GM23338 (cell line): Measurements from ENCODE around the gene DDX24. TPM values are rescaled to one million over a fixed set of nuclear protein-coding genes. Genes with fewer than 3 reads are reported as not detected.
A peak's percentile ranks its signal among the peaks of the same experiment; 100 is the strongest.

Experiments
- ATAC-seq: fragments of 200-7000 bp; cut with Tn5 transposase; 3 replicates; pipeline ENCODE4 v1.9.1; 2020
- DNase-seq: peaks from one replicate; pipeline ENCODE4 v3.0.0-alpha.2; 2015; ENCODE audit warnings: low spot score
- H2AFZ ChIP-seq: fragments of 200-600 bp; sonication (generic); 2 replicates; pipeline ENCODE4 v1.8.0; 2016; ENCODE audit warnings: antibody characterized with exemption, mild to moderate bottlenecking, moderate library complexity
- H3F3A ChIP-seq: fragments of 200-600 bp; sonication (generic); replicated peaks from 2 replicates; pipeline ENCODE4 v1.8.0; 2017; ENCODE audit warnings: antibody characterized with exemption, mixed run types, low read depth
- H3K27ac ChIP-seq: fragments of 200-600 bp; sonication (generic); 2 replicates; pipeline ENCODE4 v1.6.1; 2016; ENCODE audit warnings: low read depth
- H3K27me3 ChIP-seq: fragments of 200-600 bp; sonication (generic); 2 replicates; pipeline ENCODE4 v1.8.0; 2016; ENCODE audit warnings: mild to moderate bottlenecking, mixed run types, moderate library complexity; ENCODE audit not compliant: insufficient read depth
- H3K36me3 ChIP-seq: fragments of 200-600 bp; sonication (generic); 2 replicates; pipeline ENCODE4 v1.8.0; 2016; ENCODE audit warnings: mild to moderate bottlenecking; ENCODE audit not compliant: insufficient read depth
- H3K4me1 ChIP-seq: fragments of 200-600 bp; sonication (generic); 2 replicates; pipeline ENCODE4 v1.8.0; 2016; ENCODE audit warnings: mild to moderate bottlenecking, moderate library complexity; ENCODE audit not compliant: insufficient read depth
- H3K4me2 ChIP-seq: fragments of 200-600 bp; sonication (generic); 2 replicates; pipeline ENCODE4 v1.7.1; 2017; ENCODE audit warnings: mixed run types
- H3K4me3 ChIP-seq: fragments of 200-600 bp; sonication (generic); 2 replicates; pipeline ENCODE4 v1.6.1; 2016; ENCODE audit warnings: mixed run types
- H3K79me2 ChIP-seq: fragments of 200-600 bp; sonication (generic); replicated peaks from 2 replicates; pipeline ENCODE4 v1.8.0; 2017; ENCODE audit warnings: mild to moderate bottlenecking; ENCODE audit not compliant: insufficient read depth
- H3K9me2 ChIP-seq: fragments of 200-600 bp; sonication (generic); 2 replicates; pipeline ENCODE4 v1.8.0; 2017; ENCODE audit not compliant: insufficient read depth
- H4K20me1 ChIP-seq: fragments of 200-600 bp; sonication (generic); replicated peaks from 2 replicates; pipeline ENCODE4 v1.8.0; 2017; ENCODE audit warnings: mild to moderate bottlenecking; ENCODE audit not compliant: insufficient read depth
- H3K27ac Mint-ChIP-seq: 2 replicates; pipeline ENCODE4 v1.8.0; 2020; ENCODE audit warnings: inconsistent platforms, mild to moderate bottlenecking, moderate library complexity, mixed read lengths
- H3K27me3 Mint-ChIP-seq: 3 replicates; pipeline ENCODE4 v1.8.0; 2022; ENCODE audit warnings: low read depth, mild to moderate bottlenecking, moderate library complexity, mixed read lengths, inconsistent platforms; ENCODE audit not compliant: insufficient read depth, poor library complexity
- H3K36me3 Mint-ChIP-seq: 3 replicates; pipeline ENCODE4 v1.8.0; 2021; ENCODE audit warnings: low read depth, mild to moderate bottlenecking, inconsistent platforms, moderate library complexity, mixed read lengths
- H3K4me1 Mint-ChIP-seq: 3 replicates; pipeline ENCODE4 v1.8.0; 2020; ENCODE audit warnings: mild to moderate bottlenecking, inconsistent platforms, mixed read lengths
- H3K4me3 Mint-ChIP-seq: 3 replicates; pipeline ENCODE4 v1.8.0; 2021; ENCODE audit warnings: moderate library complexity, mild to moderate bottlenecking, inconsistent platforms, mixed read lengths
- H3K9me3 Mint-ChIP-seq: 3 replicates; pipeline ENCODE4 v1.8.0; 2020; ENCODE audit warnings: moderate library complexity, mild to moderate bottlenecking, inconsistent platforms, mixed read lengths
- CREB1 ChIP-seq: fragments of 250-450 bp; sonication (Bioruptor Pico); IDR thresholded peaks from 2 replicates; pipeline ENCODE4 v1.5.0; 2020; ENCODE audit warnings: low read depth, mild to moderate bottlenecking, moderate library complexity
- JUNB ChIP-seq: IDR thresholded peaks from one replicate; pipeline ENCODE4 v1.6.1; 2016; ENCODE audit warnings: antibody characterized with exemption; ENCODE audit not compliant: unreplicated experiment
- POLR2AphosphoS5 ChIP-seq: IDR thresholded peaks from 2 replicates; pipeline ENCODE4 v1.6.1; 2016; ENCODE audit warnings: antibody characterized with exemption, low read depth
- ZNF114 ChIP-seq: fragments of 250-450 bp; sonication (Bioruptor Pico); IDR thresholded peaks from 2 replicates; pipeline ENCODE4 v1.5.0; 2020; ENCODE audit warnings: mild to moderate bottlenecking, moderate library complexity
- ZNF331 ChIP-seq: fragments of 250-450 bp; sonication (Bioruptor Pico); IDR thresholded peaks from 2 replicates; pipeline ENCODE4 v1.5.0; 2020; ENCODE audit warnings: low read depth, mild to moderate bottlenecking, moderate library complexity
- polyA plus RNA-seq: library from polyadenylated mRNA; unstranded; fragments of >200 nt; fragmentation: Nextera tagmentation; extraction: Ambion mirVana; gene quantifications from 2 replicates; pipeline ENCODE4 v1.2.1, GENCODE V29; 2016
- total RNA-seq: library from RNA; depleted of rRNA; stranded (reverse); fragments of >200 nt; shearing (Covaris generic); gene quantifications from 2 replicates; pipeline ENCODE4 v1.2.3, GENCODE V29; 2014
- TF ChIP-seq, protein P1 (sequence below): fragments of 250-450 bp; sonication (Bioruptor Pico); IDR thresholded peaks from 2 replicates; pipeline ENCODE4 v1.5.0; 2020; ENCODE audit warnings: mild to moderate bottlenecking, moderate library complexity
- TF ChIP-seq, protein P2 (sequence below), 2 experiments: fragments of 200-600 bp in 1 of 2; sonication (generic) in 1 of 2; conservative IDR thresholded peaks; 2 replicates each; pipeline versions ENCODE4 v1.5.1 to v1.6.1; 2016 to 2017; ENCODE audit warnings: antibody characterized with exemption in 2 of 2, low read depth in 2 of 2, mild to moderate bottlenecking in 2 of 2, moderate library complexity in 1 of 2
- TF ChIP-seq, protein P3 (sequence below): IDR thresholded peaks from one replicate; pipeline ENCODE4 v1.6.1; 2018; ENCODE audit warnings: antibody characterized with exemption; ENCODE audit not compliant: unreplicated experiment

The DDX24 gene
- total and polyA plus RNA-seq, 2 experiments from 2014 or later: 150 to 265 TPM

DNA sequence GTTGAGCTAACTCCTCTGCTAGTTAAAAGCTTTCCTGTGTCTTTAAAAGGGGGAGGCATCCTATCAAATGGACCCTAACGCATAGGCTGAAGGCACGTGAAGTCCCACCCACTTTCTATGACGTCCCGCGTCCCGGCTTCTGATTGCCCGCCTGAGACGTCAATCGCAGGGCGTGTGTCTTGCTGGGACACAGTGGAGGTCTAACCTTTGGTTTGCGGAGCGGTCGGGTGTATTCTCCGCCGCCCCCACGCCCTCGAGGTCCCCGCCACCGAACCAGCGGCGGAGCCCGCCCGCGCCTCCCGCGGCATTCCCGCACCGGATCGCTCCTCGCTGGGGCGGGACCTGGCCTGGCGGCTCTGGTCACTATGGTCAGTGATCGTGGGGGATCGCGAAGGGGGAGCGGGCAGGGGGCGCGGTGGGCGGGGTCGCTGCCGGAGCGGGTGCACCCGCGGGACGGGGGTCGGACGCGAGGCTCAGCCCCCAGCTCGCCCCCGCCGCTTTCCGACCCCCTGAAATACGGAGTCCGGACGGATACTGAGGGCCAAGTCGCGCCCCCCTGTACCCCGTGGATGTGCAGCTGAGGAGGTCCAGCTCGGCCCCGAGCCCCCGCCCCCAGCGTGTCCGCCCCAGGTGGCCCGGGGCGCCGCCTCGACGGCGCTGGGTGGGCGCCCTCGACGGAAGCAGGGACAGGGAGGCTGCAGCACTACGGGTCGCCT lies 54.7 kb downstream of the DDX24 start, which contains the start of gene OTUB2:
Gene OTUB2, plus strand, starts transcription at position 168 of the 716 bp plus-strand sequence. Its CDS starts 198 bp downstream, at position 366.
- ATAC-seq (peak; percentile 95), DNase-seq (peak; percentile 98)
- no peaks in the 10 kb centered on the region for H3K9me2 ChIP-seq
- peaks cover 6% of the 10 kb centered on the region for H3K27me3 Mint-ChIP-seq
- H2AFZ ChIP-seq: peak within 1 kb of the TSS; percentile 94
- peak within 1 kb of the TSS; percentile 71 for H3K4me3 ChIP-seq
- no peaks in the 10 kb centered on the region for H4K20me1 ChIP-seq
- no peaks in the 10 kb centered on the region for H3K4me1 ChIP-seq
- H3K27ac ChIP-seq: no peak within 1 kb of the TSS
- H3K36me3 Mint-ChIP-seq: no peaks in the 10 kb centered on the region; the same call in 2 of the 3 replicates
- H3K4me2 ChIP-seq: peak within 1 kb of the TSS; percentile 81
- no peaks in the 10 kb centered on the region for H3K9me3 Mint-ChIP-seq
- no peak within 1 kb of the TSS for H3K27ac Mint-ChIP-seq
- TF ChIP-seq ZNF114 (CRISPR knock-in tag) (no peak), CREB1 (peak; percentile 91)
- peaks cover 21% of the 10 kb centered on the region for H3K4me1 Mint-ChIP-seq
- no peaks in the 10 kb centered on the region for H3K79me2 ChIP-seq
- no peaks in the 10 kb centered on the region for H3K27me3 ChIP-seq
- no peaks in the 10 kb centered on the region for H3K36me3 ChIP-seq
- H3K4me3 Mint-ChIP-seq: peak within 1 kb of the TSS; percentile 69
- no peaks in the 10 kb centered on the region for H3F3A ChIP-seq

DNA sequence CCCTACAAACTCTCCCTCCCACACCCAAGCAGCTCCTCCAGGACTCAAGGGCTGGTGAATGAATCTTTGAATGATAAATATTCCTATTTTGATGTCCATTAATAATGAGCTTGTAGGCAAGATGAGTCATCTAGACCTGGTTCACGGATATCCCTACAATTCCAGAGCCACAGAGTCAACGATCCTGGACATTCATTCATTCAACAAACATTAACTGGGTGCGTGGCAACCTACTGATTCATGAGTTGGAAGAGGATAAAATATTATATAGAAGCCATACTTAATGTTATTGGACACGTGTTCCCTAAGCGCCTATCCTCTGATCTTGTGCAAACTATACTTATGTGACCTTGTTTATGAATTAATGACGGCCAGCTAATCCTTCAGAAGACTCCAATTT lies 55.3 kb downstream of the DDX24 start:
- no peaks in the 10 kb centered on the region for H3K9me2 ChIP-seq
- Mint-ChIP-seq H3K27ac (no peak overlapping the region), H3K4me3 (peak overlapping the region; percentile 69), H3K4me1 (peaks cover 21% of the 10 kb centered on the region), H3K9me3 (no peaks in the 10 kb centered on the region), H3K36me3 (no peaks in the 10 kb centered on the region; the same call in 2 of the 3 replicates), H3K27me3 (peaks cover 10% of the 10 kb centered on the region)
- no peaks in the 10 kb centered on the region for H4K20me1 ChIP-seq
- DNase-seq: no peak
- H3K4me1 ChIP-seq: no peaks in the 10 kb centered on the region
- H3K4me3 ChIP-seq: peak overlapping the region; percentile 24; the same call in 1 of the 2 replicates
- peak overlapping the region; percentile 6; the same call in 1 of the 2 replicates for H2AFZ ChIP-seq
- H3K27me3 ChIP-seq: no peaks in the 10 kb centered on the region
- no peak overlapping the region for H3K27ac ChIP-seq
- H3F3A ChIP-seq: no peaks in the 10 kb centered on the region
- no peak for ATAC-seq
- no peaks in the 10 kb centered on the region for H3K36me3 ChIP-seq
- 0 out of 2 replicates have a peak overlapping the region, but pooled peaks have one; percentile 39 for H3K4me2 ChIP-seq
- no peaks in the 10 kb centered on the region for H3K79me2 ChIP-seq
- TF ChIP-seq ZNF114 (CRISPR knock-in tag): no peak
- TF ChIP-seq ZNF331 (CRISPR knock-in tag): no peak
- no peak for TF ChIP-seq JUNB
- TF ChIP-seq POLR2AphosphoS5: no peak
- TF ChIP-seq, protein P1, sequence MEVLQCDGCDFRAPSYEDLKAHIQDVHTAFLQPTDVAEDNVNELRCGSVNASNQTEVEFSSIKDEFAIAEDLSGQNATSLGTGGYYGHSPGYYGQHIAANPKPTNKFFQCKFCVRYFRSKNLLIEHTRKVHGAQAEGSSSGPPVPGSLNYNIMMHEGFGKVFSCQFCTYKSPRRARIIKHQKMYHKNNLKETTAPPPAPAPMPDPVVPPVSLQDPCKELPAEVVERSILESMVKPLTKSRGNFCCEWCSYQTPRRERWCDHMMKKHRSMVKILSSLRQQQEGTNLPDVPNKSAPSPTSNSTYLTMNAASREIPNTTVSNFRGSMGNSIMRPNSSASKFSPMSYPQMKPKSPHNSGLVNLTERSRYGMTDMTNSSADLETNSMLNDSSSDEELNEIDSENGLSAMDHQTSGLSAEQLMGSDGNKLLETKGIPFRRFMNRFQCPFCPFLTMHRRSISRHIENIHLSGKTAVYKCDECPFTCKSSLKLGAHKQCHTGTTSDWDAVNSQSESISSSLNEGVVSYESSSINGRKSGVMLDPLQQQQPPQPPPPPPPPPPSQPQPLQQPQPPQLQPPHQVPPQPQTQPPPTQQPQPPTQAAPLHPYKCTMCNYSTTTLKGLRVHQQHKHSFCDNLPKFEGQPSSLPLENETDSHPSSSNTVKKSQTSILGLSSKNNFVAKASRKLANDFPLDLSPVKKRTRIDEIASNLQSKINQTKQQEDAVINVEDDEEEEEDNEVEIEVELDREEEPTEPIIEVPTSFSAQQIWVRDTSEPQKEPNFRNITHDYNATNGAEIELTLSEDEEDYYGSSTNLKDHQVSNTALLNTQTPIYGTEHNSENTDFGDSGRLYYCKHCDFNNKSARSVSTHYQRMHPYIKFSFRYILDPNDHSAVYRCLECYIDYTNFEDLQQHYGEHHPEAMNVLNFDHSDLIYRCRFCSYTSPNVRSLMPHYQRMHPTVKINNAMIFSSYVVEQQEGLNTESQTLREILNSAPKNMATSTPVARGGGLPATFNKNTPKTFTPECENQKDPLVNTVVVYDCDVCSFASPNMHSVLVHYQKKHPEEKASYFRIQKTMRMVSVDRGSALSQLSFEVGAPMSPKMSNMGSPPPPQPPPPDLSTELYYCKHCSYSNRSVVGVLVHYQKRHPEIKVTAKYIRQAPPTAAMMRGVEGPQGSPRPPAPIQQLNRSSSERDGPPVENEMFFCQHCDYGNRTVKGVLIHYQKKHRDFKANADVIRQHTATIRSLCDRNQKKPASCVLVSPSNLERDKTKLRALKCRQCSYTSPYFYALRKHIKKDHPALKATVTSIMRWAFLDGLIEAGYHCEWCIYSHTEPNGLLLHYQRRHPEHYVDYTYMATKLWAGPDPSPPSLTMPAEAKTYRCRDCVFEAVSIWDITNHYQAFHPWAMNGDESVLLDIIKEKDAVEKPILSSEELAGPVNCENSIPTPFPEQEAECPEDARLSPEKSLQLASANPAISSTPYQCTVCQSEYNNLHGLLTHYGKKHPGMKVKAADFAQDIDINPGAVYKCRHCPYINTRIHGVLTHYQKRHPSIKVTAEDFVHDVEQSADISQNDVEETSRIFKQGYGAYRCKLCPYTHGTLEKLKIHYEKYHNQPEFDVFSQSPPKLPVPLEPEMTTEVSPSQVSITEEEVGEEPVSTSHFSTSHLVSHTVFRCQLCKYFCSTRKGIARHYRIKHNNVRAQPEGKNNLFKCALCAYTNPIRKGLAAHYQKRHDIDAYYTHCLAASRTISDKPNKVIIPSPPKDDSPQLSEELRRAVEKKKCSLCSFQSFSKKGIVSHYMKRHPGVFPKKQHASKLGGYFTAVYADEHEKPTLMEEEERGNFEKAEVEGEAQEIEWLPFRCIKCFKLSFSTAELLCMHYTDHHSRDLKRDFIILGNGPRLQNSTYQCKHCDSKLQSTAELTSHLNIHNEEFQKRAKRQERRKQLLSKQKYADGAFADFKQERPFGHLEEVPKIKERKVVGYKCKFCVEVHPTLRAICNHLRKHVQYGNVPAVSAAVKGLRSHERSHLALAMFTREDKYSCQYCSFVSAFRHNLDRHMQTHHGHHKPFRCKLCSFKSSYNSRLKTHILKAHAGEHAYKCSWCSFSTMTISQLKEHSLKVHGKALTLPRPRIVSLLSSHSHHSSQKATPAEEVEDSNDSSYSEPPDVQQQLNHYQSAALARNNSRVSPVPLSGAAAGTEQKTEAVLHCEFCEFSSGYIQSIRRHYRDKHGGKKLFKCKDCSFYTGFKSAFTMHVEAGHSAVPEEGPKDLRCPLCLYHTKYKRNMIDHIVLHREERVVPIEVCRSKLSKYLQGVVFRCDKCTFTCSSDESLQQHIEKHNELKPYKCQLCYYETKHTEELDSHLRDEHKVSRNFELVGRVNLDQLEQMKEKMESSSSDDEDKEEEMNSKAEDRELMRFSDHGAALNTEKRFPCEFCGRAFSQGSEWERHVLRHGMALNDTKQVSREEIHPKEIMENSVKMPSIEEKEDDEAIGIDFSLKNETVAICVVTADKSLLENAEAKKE (CRISPR knock-in tag): no peak
- TF ChIP-seq, protein P2, sequence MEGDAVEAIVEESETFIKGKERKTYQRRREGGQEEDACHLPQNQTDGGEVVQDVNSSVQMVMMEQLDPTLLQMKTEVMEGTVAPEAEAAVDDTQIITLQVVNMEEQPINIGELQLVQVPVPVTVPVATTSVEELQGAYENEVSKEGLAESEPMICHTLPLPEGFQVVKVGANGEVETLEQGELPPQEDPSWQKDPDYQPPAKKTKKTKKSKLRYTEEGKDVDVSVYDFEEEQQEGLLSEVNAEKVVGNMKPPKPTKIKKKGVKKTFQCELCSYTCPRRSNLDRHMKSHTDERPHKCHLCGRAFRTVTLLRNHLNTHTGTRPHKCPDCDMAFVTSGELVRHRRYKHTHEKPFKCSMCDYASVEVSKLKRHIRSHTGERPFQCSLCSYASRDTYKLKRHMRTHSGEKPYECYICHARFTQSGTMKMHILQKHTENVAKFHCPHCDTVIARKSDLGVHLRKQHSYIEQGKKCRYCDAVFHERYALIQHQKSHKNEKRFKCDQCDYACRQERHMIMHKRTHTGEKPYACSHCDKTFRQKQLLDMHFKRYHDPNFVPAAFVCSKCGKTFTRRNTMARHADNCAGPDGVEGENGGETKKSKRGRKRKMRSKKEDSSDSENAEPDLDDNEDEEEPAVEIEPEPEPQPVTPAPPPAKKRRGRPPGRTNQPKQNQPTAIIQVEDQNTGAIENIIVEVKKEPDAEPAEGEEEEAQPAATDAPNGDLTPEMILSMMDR (conservative IDR thresholded peaks at IDR 0.05; ENCODE audit: low read depth in 2 of 2): no peak
- TF ChIP-seq, protein P3, sequence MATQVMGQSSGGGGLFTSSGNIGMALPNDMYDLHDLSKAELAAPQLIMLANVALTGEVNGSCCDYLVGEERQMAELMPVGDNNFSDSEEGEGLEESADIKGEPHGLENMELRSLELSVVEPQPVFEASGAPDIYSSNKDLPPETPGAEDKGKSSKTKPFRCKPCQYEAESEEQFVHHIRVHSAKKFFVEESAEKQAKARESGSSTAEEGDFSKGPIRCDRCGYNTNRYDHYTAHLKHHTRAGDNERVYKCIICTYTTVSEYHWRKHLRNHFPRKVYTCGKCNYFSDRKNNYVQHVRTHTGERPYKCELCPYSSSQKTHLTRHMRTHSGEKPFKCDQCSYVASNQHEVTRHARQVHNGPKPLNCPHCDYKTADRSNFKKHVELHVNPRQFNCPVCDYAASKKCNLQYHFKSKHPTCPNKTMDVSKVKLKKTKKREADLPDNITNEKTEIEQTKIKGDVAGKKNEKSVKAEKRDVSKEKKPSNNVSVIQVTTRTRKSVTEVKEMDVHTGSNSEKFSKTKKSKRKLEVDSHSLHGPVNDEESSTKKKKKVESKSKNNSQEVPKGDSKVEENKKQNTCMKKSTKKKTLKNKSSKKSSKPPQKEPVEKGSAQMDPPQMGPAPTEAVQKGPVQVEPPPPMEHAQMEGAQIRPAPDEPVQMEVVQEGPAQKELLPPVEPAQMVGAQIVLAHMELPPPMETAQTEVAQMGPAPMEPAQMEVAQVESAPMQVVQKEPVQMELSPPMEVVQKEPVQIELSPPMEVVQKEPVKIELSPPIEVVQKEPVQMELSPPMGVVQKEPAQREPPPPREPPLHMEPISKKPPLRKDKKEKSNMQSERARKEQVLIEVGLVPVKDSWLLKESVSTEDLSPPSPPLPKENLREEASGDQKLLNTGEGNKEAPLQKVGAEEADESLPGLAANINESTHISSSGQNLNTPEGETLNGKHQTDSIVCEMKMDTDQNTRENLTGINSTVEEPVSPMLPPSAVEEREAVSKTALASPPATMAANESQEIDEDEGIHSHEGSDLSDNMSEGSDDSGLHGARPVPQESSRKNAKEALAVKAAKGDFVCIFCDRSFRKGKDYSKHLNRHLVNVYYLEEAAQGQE: no peak
